Measurements from ENCODE around the gene TMEM229B.

DNA sequence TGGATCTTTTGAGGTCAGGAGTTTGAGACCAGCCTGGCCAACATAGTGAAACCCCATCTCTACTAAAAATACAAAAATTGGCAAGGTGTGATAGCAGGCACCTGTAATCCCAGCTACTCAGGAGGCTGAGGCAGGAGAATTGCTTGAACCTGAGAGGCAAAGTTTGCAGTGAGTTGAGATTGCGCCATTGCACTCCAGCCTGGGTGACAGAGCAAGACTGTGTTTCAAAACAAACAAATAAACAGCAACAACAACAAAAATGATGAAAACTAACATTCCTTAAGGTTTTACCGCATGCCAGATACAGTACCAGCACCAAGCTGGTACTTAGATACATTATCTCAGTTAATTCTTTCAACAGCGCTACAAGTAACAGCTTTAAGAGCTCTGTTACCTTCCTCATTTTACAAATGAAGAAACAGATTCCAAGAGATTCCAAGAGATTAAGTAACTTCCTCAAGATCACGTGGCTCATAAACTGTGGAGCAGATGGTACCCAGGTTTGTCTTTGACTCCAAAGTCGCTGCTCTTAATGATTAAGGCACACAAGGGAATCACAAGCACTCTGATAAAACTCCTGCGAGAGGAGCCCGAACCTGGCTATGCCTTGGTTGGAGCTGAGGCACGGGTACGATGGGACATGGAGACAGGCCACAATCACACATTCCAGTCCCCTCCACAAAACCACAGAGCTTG, 58.9 kb downstream of the TMEM229B start:
- TF ChIP-seq, protein P1, sequence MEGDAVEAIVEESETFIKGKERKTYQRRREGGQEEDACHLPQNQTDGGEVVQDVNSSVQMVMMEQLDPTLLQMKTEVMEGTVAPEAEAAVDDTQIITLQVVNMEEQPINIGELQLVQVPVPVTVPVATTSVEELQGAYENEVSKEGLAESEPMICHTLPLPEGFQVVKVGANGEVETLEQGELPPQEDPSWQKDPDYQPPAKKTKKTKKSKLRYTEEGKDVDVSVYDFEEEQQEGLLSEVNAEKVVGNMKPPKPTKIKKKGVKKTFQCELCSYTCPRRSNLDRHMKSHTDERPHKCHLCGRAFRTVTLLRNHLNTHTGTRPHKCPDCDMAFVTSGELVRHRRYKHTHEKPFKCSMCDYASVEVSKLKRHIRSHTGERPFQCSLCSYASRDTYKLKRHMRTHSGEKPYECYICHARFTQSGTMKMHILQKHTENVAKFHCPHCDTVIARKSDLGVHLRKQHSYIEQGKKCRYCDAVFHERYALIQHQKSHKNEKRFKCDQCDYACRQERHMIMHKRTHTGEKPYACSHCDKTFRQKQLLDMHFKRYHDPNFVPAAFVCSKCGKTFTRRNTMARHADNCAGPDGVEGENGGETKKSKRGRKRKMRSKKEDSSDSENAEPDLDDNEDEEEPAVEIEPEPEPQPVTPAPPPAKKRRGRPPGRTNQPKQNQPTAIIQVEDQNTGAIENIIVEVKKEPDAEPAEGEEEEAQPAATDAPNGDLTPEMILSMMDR (IDR thresholded peaks at IDR 0.05; ENCODE audit: poor library complexity, severe bottlenecking), result no peak
- TF ChIP-seq POLR2AphosphoS5 (IDR thresholded peaks at IDR 0.05), result no peak
- no peak for TF ChIP-seq EP300 (conservative IDR thresholded peaks at IDR 0.05; ENCODE audit: poor library complexity, severe bottlenecking)
- TF ChIP-seq, protein P2, sequence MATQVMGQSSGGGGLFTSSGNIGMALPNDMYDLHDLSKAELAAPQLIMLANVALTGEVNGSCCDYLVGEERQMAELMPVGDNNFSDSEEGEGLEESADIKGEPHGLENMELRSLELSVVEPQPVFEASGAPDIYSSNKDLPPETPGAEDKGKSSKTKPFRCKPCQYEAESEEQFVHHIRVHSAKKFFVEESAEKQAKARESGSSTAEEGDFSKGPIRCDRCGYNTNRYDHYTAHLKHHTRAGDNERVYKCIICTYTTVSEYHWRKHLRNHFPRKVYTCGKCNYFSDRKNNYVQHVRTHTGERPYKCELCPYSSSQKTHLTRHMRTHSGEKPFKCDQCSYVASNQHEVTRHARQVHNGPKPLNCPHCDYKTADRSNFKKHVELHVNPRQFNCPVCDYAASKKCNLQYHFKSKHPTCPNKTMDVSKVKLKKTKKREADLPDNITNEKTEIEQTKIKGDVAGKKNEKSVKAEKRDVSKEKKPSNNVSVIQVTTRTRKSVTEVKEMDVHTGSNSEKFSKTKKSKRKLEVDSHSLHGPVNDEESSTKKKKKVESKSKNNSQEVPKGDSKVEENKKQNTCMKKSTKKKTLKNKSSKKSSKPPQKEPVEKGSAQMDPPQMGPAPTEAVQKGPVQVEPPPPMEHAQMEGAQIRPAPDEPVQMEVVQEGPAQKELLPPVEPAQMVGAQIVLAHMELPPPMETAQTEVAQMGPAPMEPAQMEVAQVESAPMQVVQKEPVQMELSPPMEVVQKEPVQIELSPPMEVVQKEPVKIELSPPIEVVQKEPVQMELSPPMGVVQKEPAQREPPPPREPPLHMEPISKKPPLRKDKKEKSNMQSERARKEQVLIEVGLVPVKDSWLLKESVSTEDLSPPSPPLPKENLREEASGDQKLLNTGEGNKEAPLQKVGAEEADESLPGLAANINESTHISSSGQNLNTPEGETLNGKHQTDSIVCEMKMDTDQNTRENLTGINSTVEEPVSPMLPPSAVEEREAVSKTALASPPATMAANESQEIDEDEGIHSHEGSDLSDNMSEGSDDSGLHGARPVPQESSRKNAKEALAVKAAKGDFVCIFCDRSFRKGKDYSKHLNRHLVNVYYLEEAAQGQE (IDR thresholded peaks at IDR 0.05; ENCODE audit: borderline replicate concordance), result no peak
- no peak for TF ChIP-seq EZH2 (IDR thresholded peaks at IDR 0.05; ENCODE audit: borderline replicate concordance, insufficient read depth, low read length, poor library complexity, severe bottlenecking)
- TF ChIP-seq SMC3 (conservative IDR thresholded peaks at IDR 0.05; ENCODE audit: poor library complexity), result no peak
- no peak for TF ChIP-seq MXI1 (conservative IDR thresholded peaks at IDR 0.05; ENCODE audit: poor library complexity, severe bottlenecking)

Data from neural cell (in vitro differentiated cells).